HepG2 (cell line): Measurements from ENCODE around the gene CDK9. TPM values are rescaled to one million over a fixed set of nuclear protein-coding genes. Genes with fewer than 3 reads are reported as not detected.
A peak's percentile ranks its signal among the peaks of the same experiment; 100 is the strongest.

ENCODE experiments used
- ATAC-seq: fragments of 200-7000 bp; cut with Tn5 transposase; 3 replicates; pipeline ENCODE4 v1.9.1; 2020; ENCODE audit warnings: mild to moderate bottlenecking, moderate library complexity
- BruUV-seq: library from RNA; stranded (reverse); fragments of 400-500 nt; replicated peaks from 2 replicates; lab custom pipeline; 2021; lab: Mats Ljungman, UMichigan
- CTCF ChIA-PET: fragments of 300-600 bp; formaldehyde crosslinking; extraction: SDS; loops from one replicate; lab custom pipeline; 2021; ENCODE audit warnings: low total read pairs, inconsistent platforms, low intra/inter-chr PET ratio; lab: Yijun Ruan, JAX
- POLR2A ChIA-PET: fragments of 350-600 bp; sonication (Branson Sonifier 250); formaldehyde crosslinking; loops from one replicate; lab custom pipeline; 2020; ENCODE audit warnings: antibody characterized with exemption, inconsistent platforms; lab: Yijun Ruan, JAX
- DNase-seq: peaks from one replicate; pipeline ENCODE4 v3.0.0-alpha.2; 2015; ENCODE audit warnings: low spot score
- FAIRE-seq: peaks from 3 replicates; lab custom pipeline; 2011; peaks lifted over from hg19 to GRCh38; lab: Jason Lieb, UNC
- H2AFZ ChIP-seq: one replicate; pipeline ENCODE4 v1.6.1; 2011; ENCODE audit warnings: low read length, inconsistent platforms
- H3K27ac ChIP-seq: fragments of 300-600 bp; 3 replicates; pipeline ENCODE4 v1.8.0; 2011; ENCODE audit warnings: mixed run types, mild to moderate bottlenecking, mixed read lengths, low read length, inconsistent platforms; ENCODE audit not compliant: insufficient read depth; ENCODE audit errors: extremely low read length
- H3K27me3 ChIP-seq, 2 experiments: fragments of 200-600 bp in 1 of 2; 2 replicates in 1 of 2; 3 replicates in 1 of 2; pipeline versions ENCODE4 v1.6.0 to v1.8.0; 2011; ENCODE audit warnings: low read length in 2 of 2, mild to moderate bottlenecking in 2 of 2, moderate library complexity in 2 of 2, inconsistent platforms in 1 of 2; ENCODE audit not compliant: insufficient read depth in 2 of 2, control insufficient read depth in 1 of 2
- H3K36me3 ChIP-seq, 2 experiments: fragments of 200-600 bp in 1 of 2; replicated peaks in 1 of 2; 2 replicates in 1 of 2; 3 replicates in 1 of 2; pipeline versions ENCODE4 v1.5.1 to v1.8.0; 2011; ENCODE audit warnings: low read length in 2 of 2, inconsistent platforms in 1 of 2; ENCODE audit not compliant: insufficient read depth in 2 of 2, control insufficient read depth in 1 of 2
- H3K4me1 ChIP-seq: 2 replicates; pipeline ENCODE4 v1.5.1; 2012; ENCODE audit warnings: low read length, inconsistent platforms; ENCODE audit not compliant: insufficient read depth
- H3K4me2 ChIP-seq: 2 replicates; pipeline ENCODE4 v1.6.0; 2011; ENCODE audit warnings: low read depth, low read length, inconsistent platforms
- H3K4me3 ChIP-seq, 3 experiments: fragments of 200-600 bp in 1 of 3; sonication (generic), shearing (Covaris generic) in 1 of 3; replicated peaks in 1 of 3; 2 replicates each; pipeline ENCODE4 v1.5.1; 2011 to 2016; ENCODE audit warnings: low read length in 3 of 3, inconsistent platforms in 2 of 3, low read depth in 2 of 3, mild to moderate bottlenecking in 2 of 3, control low read depth in 1 of 3, mixed read lengths in 1 of 3; ENCODE audit not compliant: insufficient read depth in 1 of 3
- H3K79me2 ChIP-seq: one replicate; pipeline ENCODE4 v1.6.1; 2011; ENCODE audit warnings: low read length, inconsistent platforms; ENCODE audit not compliant: insufficient read depth
- H3K9ac ChIP-seq: 2 replicates; pipeline ENCODE4 v1.6.0; 2011; ENCODE audit warnings: mild to moderate bottlenecking, low read depth, low read length, inconsistent platforms; ENCODE audit not compliant: insufficient read depth
- H3K9me3 ChIP-seq: 2 replicates; pipeline ENCODE4 v1.5.1; 2012; ENCODE audit warnings: mild to moderate bottlenecking, low read length
- H4K20me1 ChIP-seq: 2 replicates; pipeline ENCODE4 v1.6.0; 2011; ENCODE audit warnings: inconsistent platforms, mild to moderate bottlenecking, low read length, moderate library complexity; ENCODE audit not compliant: insufficient read depth
- AGO2 ChIP-seq: fragments of 200-400 bp; formaldehyde crosslinking; optimal IDR thresholded peaks from 2 replicates; pipeline ENCODE3; 2017; ENCODE audit warnings: mild to moderate bottlenecking, low read depth, low read length, moderate library complexity
- CHCHD3 ChIP-seq: sonication (generic); formaldehyde crosslinking; IDR thresholded peaks from 2 replicates; pipeline ENCODE4 v1.8.0; 2022; ENCODE audit warnings: mild to moderate bottlenecking, missing genetic modification reagents, moderate library complexity
- RBFOX2 ChIP-seq: fragments of 200-400 bp; formaldehyde crosslinking; IDR thresholded peaks from 2 replicates; pipeline ENCODE4 v1.6.1; 2017; ENCODE audit warnings: low read depth, mild to moderate bottlenecking, low read length
- WGBS: methylation state at CpG from one replicate; pipeline ENCODE4 v1.1.6; 2017; ENCODE audit warnings: low lambda C conversion rate; 5-methylcytosine and 5-hydroxymethylcytosine counted together
- in situ Hi-C: cut with HindIII; loops from 2 replicates; pipeline ENCODE4 v1.10.0; 2017; ENCODE audit warnings: low pct_unique_long_range_greater_than_20kb; ENCODE audit not compliant: extremely low pct_ligation_motif_present
- intact Hi-C: fragments of 100-400 bp; cut with micrococcal nuclease; formaldehyde crosslinking; loops from one replicate; pipeline ENCODE4 v1.10.0; 2022; ENCODE audit not compliant: unreplicated experiment
- polyA plus RNA-seq, 8 experiments: library from polyadenylated mRNA; depleted of rRNA in 3 of 8; stranded (reverse) in 7 of 8; unstranded in 1 of 8; fragments of >200 nt; fragmentation: Illumina TruSeq in 4 of 8; extraction: Trizol in 4 of 8; gene quantifications; 2 replicates each; pipeline versions ENCODE4 v1.2.1 to v1.2.3, GENCODE V29; 2011 to 2016; ENCODE audit warnings: low read depth in 4 of 8, missing spikeins in 1 of 8, mixed read lengths in 1 of 8; ENCODE audit not compliant: insufficient read depth in 1 of 8
- total RNA-seq, 5 experiments: library from RNA; depleted of rRNA; stranded (reverse); fragments of >200 nt; fragmentation: Illumina TruSeq; extraction: Trizol; gene quantifications; 2 replicates each; pipeline ENCODE4 v1.2.3, GENCODE V29; 2016; ENCODE audit warnings: low read depth in 1 of 5
- TF ChIP-seq, protein P1 (sequence below): sonication (generic); formaldehyde crosslinking; IDR thresholded peaks from 2 replicates; pipeline ENCODE4 v1.5.0; 2020; ENCODE audit warnings: missing genetic modification reagents

The CDK9 gene
- total and polyA plus RNA-seq, 2 of the 13 experiments (the other 11 are each of a cell fraction or from before 2014, with no cell fraction given): 16.8 to 21.5 TPM

DNA sequence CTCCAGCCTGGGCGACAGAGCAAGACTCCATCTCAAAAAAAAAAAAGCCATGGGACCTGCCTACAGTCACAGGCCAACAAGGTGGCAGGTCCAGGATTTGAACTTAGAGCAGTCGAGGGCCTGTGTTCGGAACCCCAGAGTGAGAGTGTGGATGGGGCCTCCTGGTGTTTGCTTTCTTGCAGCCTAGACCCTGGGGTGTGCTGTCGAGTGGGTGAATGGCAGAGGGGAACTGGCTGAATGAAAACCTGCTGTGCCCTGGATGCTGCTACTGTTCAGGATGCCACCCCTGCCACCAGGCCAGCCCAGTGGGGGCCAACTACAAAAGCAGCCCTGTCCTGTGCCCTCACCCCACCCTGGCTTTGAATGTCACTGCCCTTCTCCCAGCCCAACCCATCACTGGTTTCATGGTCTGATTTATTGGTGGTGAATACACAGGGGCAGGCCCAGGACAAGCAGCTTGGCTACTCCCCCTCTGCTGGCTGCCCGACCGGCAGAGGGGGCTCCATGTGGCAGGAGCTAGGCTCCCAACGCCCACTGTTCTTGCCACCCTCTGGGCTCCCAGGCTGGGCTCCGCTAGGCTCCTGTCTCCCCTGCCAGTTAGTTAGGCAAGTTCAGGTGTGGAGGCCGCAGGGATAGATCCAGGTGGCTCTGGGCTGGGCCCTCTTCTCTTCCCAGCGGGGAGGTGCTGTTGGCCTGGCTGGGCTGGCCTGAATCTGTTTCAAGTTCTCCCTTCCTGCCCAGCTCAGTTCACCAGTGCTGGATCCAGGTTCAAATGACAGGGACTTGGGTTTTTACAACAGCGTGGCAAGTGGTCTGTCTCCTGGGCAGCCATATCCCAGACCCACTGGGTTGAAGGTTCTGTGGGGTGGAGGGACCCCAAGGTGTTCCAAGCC is 29.0 kb downstream of the CDK9 start:
- H3K79me2 ChIP-seq: no peaks in the 10 kb centered on the region
- no peak overlapping the region for H3K4me2 ChIP-seq
- no peak overlapping the region for H3K27ac ChIP-seq
- in situ Hi-C loops: no loop called here
- H3K4me1 ChIP-seq: peaks cover 22% of the 10 kb centered on the region
- H3K4me3 ChIP-seq: no peak overlapping the region
- H3K9ac ChIP-seq: no peak overlapping the region
- H2AFZ ChIP-seq: no peak overlapping the region
- no peak for FAIRE-seq
- no peaks in the 10 kb centered on the region for H4K20me1 ChIP-seq
- 93% methylated on average over 7 of the region's 11 CpGs for WGBS
- no peak for ATAC-seq
- intact Hi-C loops: no loop called here
- TF ChIP-seq CHCHD3 (CRISPR knock-in tag) (no peak), AGO2 (peak; percentile 44)
- ChIA-PET CTCF (no interaction called here), POLR2A (no interaction called here)
- H3K36me3 ChIP-seq: peaks cover 7 to 30% of the 10 kb centered on the region in 2 experiments; a peak in 3 of 5 replicates
- no peaks in the 10 kb centered on the region for H3K9me3 ChIP-seq
- H3K27me3 ChIP-seq: no peaks in the 10 kb centered on the region
- no peak for DNase-seq
- BruUV-seq: no TSS peak

- H3K4me3 ChIP-seq: no peak overlapping the region
- H3K4me1 ChIP-seq: peaks cover 22% of the 10 kb centered on the region
- H3K4me2 ChIP-seq: no peak overlapping the region
- DNase-seq: no peak
- peaks cover 4 to 22% of the 10 kb centered on the region in 2 experiments; a peak in 3 of 5 replicates for H3K36me3 ChIP-seq
- ATAC-seq: no peak; the same call in 2 of the 3 replicates
- intact Hi-C loops: no loop called here
- BruUV-seq: no TSS peak
- WGBS: 97% methylated on average over 12 of the region's 33 CpGs
- CTCF ChIA-PET: no interaction called here
- in situ Hi-C loops: no loop called here
- H3K9ac ChIP-seq: no peak overlapping the region
- H3K27me3 ChIP-seq: no peaks in the 10 kb centered on the region
- H3K79me2 ChIP-seq: no peaks in the 10 kb centered on the region
- no peak for FAIRE-seq
- no peaks in the 10 kb centered on the region for H4K20me1 ChIP-seq
- H3K27ac ChIP-seq: no peak overlapping the region
- H3K9me3 ChIP-seq: no peaks in the 10 kb centered on the region
- peak; percentile 48; the same call in 1 of the 2 replicates for TF ChIP-seq RBFOX2
- TF ChIP-seq, protein P1, sequence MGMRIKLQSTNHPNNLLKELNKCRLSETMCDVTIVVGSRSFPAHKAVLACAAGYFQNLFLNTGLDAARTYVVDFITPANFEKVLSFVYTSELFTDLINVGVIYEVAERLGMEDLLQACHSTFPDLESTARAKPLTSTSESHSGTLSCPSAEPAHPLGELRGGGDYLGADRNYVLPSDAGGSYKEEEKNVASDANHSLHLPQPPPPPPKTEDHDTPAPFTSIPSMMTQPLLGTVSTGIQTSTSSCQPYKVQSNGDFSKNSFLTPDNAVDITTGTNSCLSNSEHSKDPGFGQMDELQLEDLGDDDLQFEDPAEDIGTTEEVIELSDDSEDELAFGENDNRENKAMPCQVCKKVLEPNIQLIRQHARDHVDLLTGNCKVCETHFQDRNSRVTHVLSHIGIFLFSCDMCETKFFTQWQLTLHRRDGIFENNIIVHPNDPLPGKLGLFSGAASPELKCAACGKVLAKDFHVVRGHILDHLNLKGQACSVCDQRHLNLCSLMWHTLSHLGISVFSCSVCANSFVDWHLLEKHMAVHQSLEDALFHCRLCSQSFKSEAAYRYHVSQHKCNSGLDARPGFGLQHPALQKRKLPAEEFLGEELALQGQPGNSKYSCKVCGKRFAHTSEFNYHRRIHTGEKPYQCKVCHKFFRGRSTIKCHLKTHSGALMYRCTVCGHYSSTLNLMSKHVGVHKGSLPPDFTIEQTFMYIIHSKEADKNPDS (CRISPR knock-in tag): no peak
- H2AFZ ChIP-seq: no peak overlapping the region
- POLR2A ChIA-PET: no interaction called here
Observed at GRCh38 chr9:127815512-127816361, 29.9 kb downstream of the CDK9 start.
